ACC112 (cell line): ENCODE results near the gene BCAS3.

Source experiments
- H2AFZ ChIP-seq: fragments of 200-600 bp; sonication (generic); one replicate; pipeline ENCODE4 v1.6.0; 2017; ENCODE audit warnings: antibody characterized with exemption, low read length; ENCODE audit not compliant: unreplicated experiment
- H3K27ac ChIP-seq: fragments of 200-600 bp; sonication (generic); 2 replicates; pipeline ENCODE4 v1.5.1; 2014; ENCODE audit warnings: low read depth, mild to moderate bottlenecking, antibody characterized with exemption, low read length, moderate library complexity
- H3K27me3 ChIP-seq: fragments of 200-600 bp; sonication (generic); 2 replicates; pipeline ENCODE4 v1.6.1; 2014; ENCODE audit warnings: mild to moderate bottlenecking, antibody characterized with exemption, low read length, moderate library complexity, mixed read lengths; ENCODE audit not compliant: insufficient read depth
- H3K36me3 ChIP-seq: fragments of 200-600 bp; sonication (generic); 2 replicates; pipeline ENCODE4 v1.6.1; 2016; ENCODE audit warnings: mild to moderate bottlenecking, antibody characterized with exemption, low read length, moderate library complexity, mixed read lengths; ENCODE audit not compliant: insufficient read depth
- H3K4me1 ChIP-seq: fragments of 200-600 bp; sonication (generic); one replicate; pipeline ENCODE4 v1.6.1; 2016; ENCODE audit warnings: low read length, mixed read lengths; ENCODE audit not compliant: insufficient read depth, unreplicated experiment, control insufficient read depth
- H3K4me3 ChIP-seq: fragments of 200-600 bp; sonication (generic); 2 replicates; pipeline ENCODE4 v1.5.1; 2014; ENCODE audit warnings: mild to moderate bottlenecking, low read depth, low read length
- H3K79me2 ChIP-seq: fragments of 200-600 bp; sonication (generic); one replicate; pipeline ENCODE4 v1.6.0; 2016; ENCODE audit warnings: low read length; ENCODE audit not compliant: control insufficient read depth, unreplicated experiment, insufficient read depth

BCAS3 gene

GRCh38 chr17:61406971-61407911, 729.6 kb downstream of the BCAS3 start:
- H3K36me3 ChIP-seq: 0 out of 2 replicates have a peak, but pooled peaks cover 13% of the 10 kb centered on the region
- no peaks in the 10 kb centered on the region for H3K4me1 ChIP-seq
- peaks cover 23% of the 10 kb centered on the region for H3K79me2 ChIP-seq
- no peak overlapping the region for H3K4me3 ChIP-seq
- H3K27ac ChIP-seq: no peak overlapping the region
- no peak overlapping the region for H2AFZ ChIP-seq
- no peaks in the 10 kb centered on the region for H3K27me3 ChIP-seq

DNA sequence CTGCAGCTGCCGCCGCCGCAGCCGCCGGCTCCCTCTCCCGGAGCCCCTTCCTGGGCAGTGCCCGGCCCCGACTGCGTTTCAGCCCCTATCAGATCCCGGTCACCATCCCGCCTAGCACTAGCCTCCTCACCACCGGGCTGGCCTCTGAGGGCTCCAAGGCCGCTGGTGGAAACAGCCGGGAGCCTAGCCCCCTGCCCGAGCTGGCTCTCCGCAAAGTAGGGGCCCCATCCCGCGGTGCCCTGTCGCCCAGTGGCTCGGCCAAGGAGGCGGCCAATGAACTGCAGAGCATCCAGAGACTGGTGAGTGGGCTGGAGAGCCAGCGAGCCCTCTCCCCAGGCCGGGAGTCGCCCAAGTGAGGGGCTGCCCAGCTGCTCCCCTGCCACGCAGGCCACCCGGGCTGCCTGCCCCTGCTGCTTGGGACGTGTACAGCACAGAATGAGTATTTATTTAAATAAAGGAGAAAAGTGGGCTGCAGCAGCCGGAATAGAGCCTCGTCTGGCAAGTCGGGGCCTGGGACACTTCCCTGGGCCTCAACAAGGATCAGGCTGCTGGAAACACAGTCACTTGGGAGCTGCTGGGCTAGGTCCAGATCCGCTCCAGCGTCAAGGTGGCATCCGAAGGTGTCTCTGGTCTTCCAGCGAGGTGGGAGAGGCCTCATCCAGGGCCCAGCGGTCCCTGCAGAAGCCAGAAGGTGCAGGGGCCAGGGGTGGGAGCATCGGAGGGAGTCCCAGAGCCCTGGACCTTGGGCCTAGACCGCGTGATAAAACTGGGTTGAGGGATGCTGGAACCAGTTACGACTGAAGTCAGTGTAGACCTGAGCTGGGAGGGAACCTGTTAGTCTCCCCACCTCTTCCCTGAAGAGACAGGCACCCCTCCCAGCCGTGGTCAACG, 730.7 kb downstream of the BCAS3 start:
- H3K36me3 ChIP-seq: 0 out of 2 replicates have a peak, but pooled peaks cover 10% of the 10 kb centered on the region
- H3K4me1 ChIP-seq: peaks cover 2% of the 10 kb centered on the region
- H3K79me2 ChIP-seq: peaks cover 12% of the 10 kb centered on the region
- H3K27ac ChIP-seq: no peak overlapping the region
- H3K27me3 ChIP-seq: no peaks in the 10 kb centered on the region
- peak overlapping the region; percentile 81; the same call in 1 of the 2 replicates for H3K4me3 ChIP-seq
- H2AFZ ChIP-seq: no peak overlapping the region

DNA sequence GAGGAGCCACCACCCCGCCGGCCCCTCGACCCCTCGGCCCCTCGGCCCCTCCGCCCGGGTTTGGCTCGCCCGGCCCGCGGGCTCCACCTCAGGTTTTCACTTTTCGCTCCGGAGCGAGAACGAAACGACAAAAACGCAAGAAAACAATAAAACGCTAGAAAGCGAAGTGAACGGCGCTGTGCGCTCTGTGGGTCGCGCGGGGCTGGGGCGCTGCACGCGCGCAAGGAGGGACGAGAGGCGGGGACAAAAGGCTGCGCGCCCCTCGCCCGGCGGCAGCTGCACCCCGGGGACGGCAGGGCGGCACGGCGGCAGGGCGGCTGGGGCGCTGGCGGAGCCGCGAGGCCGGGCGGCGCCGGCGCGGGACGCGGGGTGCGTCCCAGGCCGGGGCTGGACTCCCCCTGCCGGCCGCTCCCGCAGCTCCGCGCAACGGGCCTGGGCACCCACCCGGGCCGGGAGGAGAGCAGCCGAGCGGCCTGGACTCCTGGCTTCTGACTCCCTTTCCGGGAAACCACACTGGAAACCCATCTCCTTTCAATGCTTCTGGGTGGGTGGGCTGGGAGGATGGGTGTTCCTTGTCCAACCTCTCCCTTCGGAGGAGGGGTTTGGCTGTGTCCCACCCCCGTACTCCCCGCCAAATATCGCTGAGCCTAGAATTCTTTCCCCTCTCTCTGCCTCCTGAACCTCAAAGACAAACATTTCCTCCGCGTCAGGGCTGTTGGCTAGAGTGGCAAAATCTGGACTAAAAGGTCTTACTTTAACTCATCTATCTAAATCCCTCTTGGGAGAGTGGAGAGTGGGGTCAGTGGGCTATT, 731.9 kb downstream of the BCAS3 start:
- H2AFZ ChIP-seq: no peak overlapping the region
- peak overlapping the region; percentile 81 for H3K4me3 ChIP-seq

GRCh38 chr17:61410141-61411010, 732.7 kb downstream of the BCAS3 start:
- Histone ChIP-seq H3K4me3 (0 out of 2 replicates have a peak overlapping the region, but pooled peaks have one; percentile 3), H3K27ac (0 out of 2 replicates have a peak overlapping the region, but pooled peaks have one; percentile 2), H2AFZ (no peak overlapping the region)

More for the DNA sequence above, 731.9 kb downstream of the BCAS3 start:
- Histone ChIP-seq H3K27me3 (no peaks in the 10 kb centered on the region), H3K27ac (0 out of 2 replicates have a peak overlapping the region, but pooled peaks have one; percentile 2), H3K4me1 (peaks cover 9% of the 10 kb centered on the region), H3K36me3 (0 out of 2 replicates have a peak, but pooled peaks cover under 1% of the 10 kb centered on the region), H3K79me2 (peaks cover under 1% of the 10 kb centered on the region)

DNA sequence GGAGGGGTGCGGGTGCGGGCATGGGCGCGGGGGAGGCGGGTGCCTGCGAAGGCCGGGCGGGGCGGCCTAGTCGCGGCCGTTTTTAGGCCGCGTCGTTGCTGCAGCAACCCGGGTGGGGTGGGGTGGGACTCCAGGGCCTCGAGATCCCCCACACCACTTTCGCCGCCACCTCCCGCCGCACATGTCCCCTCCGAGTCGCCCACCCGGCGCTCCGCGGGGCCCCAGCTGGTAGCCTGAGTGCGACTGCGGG, 733.3 kb downstream of the BCAS3 start:
- Histone ChIP-seq H3K36me3 (no peaks in the 10 kb centered on the region), H3K27ac (no peak overlapping the region), H3K79me2 (no peaks in the 10 kb centered on the region), H3K4me3 (no peak overlapping the region; the same call in 1 of the 2 replicates), H3K4me1 (peaks cover 9% of the 10 kb centered on the region), H3K27me3 (no peaks in the 10 kb centered on the region), H2AFZ (no peak overlapping the region)

More at GRCh38 chr17:61410141-61411010, 732.7 kb downstream of the BCAS3 start:
- H3K79me2 ChIP-seq: no peaks in the 10 kb centered on the region
- H3K27me3 ChIP-seq: no peaks in the 10 kb centered on the region
- peaks cover 9% of the 10 kb centered on the region for H3K4me1 ChIP-seq
- no peaks in the 10 kb centered on the region for H3K36me3 ChIP-seq

- Histone ChIP-seq H3K27me3 (no peaks in the 10 kb centered on the region), H3K4me3 (peak overlapping the region; percentile 86), H3K79me2 (no peaks in the 10 kb centered on the region), H3K36me3 (no peaks in the 10 kb centered on the region), H2AFZ (peak overlapping the region; percentile 70), H3K27ac (peak overlapping the region; percentile 51), H3K4me1 (peaks cover 14% of the 10 kb centered on the region)
Observed at GRCh38 chr17:61411261-61412142, 733.9 kb downstream of the BCAS3 start.

- Histone ChIP-seq H3K27me3 (no peaks in the 10 kb centered on the region), H3K27ac (peak overlapping the region; percentile 51), H2AFZ (peak overlapping the region; percentile 70), H3K4me1 (peaks cover 15% of the 10 kb centered on the region), H3K4me3 (peak overlapping the region; percentile 86), H3K36me3 (no peaks in the 10 kb centered on the region), H3K79me2 (no peaks in the 10 kb centered on the region)
Observed at GRCh38 chr17:61412143-61412859, 734.6 kb downstream of the BCAS3 start.

DNA sequence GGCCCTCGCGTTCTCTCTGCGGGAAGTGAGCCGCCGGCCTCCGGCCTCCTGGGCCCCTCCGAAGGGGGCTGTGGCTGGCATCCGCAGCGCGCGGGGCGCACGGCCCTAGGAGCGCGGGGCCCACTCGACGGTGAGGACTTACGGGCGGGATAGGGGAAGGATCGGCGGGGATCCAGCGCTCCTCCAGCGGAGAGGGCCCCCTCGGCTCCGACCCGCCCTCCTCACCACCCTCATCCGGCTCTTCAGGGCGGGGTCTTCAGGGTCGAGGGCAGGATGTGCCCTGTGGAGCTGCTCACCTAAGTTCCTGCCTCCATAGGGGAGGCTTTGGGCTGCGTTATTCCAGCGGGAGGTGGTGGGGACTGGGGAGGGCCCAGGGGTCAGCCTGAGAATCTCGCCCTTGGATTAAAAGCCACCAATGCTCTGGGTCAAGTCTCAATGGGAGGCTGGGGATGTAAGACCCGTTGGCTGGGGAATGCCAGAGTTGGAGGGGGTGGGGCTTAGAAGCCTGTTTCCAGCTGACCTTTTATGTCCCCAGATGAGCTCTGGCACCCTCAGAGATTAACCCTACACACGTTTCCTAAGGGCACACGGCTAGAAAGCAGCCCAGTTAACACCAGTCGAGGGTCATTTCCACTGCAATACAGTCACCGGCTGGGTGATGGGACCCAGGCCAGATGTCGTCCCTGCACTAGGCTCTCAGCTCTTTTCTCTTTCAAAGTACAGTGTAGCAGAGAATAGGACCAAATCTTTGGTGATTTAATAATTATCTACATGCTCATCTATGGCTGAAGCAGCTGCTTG, 735.4 kb downstream of the BCAS3 start:
- peak overlapping the region; percentile 86 for H3K4me3 ChIP-seq
- H3K27me3 ChIP-seq: no peaks in the 10 kb centered on the region
- H2AFZ ChIP-seq: peak overlapping the region; percentile 70
- H3K27ac ChIP-seq: peak overlapping the region; percentile 51
- H3K79me2 ChIP-seq: no peaks in the 10 kb centered on the region
- H3K4me1 ChIP-seq: peaks cover 15% of the 10 kb centered on the region
- H3K36me3 ChIP-seq: no peaks in the 10 kb centered on the region
